Measurements from ENCODE around the gene CSMD2. TPM values are rescaled to one million over a fixed set of nuclear protein-coding genes. Genes with fewer than 3 reads are reported as not detected.

Gene CSMD2
- total RNA-seq, 4 donors from 2014 or later: 0.60 to 2.5 (median 1.2) TPM

DNA sequence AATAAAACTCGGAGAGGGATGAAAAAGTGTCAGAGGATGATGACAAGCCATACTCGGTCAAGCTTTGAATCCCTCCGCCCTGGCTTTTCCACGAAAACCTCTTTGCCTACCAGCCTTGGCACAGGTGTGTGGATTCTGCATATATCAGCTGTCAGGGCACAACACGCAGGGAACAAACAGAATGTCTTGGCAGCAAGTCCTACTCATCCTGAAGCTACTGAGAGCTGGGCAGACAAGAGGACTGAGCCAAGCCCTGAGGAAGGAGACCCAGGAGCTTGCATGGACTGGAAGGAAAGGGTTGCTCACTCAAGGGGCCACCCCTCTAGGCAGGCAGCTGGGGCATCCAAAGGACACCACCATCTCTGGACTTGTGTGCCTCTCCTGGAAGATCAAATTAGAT, 168.7 kb downstream of the CSMD2 start:
- Histone ChIP-seq H3K9me3 (no peaks in the 10 kb centered on the region), H3K27me3 (no peaks in the 10 kb centered on the region), H3K36me3 (no peaks in the 10 kb centered on the region), H3K4me3 (no peak overlapping the region), H3K27ac (no peak overlapping the region), H3K4me1 (no peaks in the 10 kb centered on the region)
- TF ChIP-seq, protein P1, sequence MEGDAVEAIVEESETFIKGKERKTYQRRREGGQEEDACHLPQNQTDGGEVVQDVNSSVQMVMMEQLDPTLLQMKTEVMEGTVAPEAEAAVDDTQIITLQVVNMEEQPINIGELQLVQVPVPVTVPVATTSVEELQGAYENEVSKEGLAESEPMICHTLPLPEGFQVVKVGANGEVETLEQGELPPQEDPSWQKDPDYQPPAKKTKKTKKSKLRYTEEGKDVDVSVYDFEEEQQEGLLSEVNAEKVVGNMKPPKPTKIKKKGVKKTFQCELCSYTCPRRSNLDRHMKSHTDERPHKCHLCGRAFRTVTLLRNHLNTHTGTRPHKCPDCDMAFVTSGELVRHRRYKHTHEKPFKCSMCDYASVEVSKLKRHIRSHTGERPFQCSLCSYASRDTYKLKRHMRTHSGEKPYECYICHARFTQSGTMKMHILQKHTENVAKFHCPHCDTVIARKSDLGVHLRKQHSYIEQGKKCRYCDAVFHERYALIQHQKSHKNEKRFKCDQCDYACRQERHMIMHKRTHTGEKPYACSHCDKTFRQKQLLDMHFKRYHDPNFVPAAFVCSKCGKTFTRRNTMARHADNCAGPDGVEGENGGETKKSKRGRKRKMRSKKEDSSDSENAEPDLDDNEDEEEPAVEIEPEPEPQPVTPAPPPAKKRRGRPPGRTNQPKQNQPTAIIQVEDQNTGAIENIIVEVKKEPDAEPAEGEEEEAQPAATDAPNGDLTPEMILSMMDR (IDR thresholded peaks at IDR 0.05): no peak
- TF ChIP-seq EP300 (IDR thresholded peaks at IDR 0.05): no peak
- no peak for TF ChIP-seq POLR2A (IDR thresholded peaks at IDR 0.05)
- 88 to 95% methylated on average over 5 of the region's 5 CpGs for WGBS, 2 donors
- no peak for DNase-seq (ENCODE audit: low spot score in 2 of 2)

DNA sequence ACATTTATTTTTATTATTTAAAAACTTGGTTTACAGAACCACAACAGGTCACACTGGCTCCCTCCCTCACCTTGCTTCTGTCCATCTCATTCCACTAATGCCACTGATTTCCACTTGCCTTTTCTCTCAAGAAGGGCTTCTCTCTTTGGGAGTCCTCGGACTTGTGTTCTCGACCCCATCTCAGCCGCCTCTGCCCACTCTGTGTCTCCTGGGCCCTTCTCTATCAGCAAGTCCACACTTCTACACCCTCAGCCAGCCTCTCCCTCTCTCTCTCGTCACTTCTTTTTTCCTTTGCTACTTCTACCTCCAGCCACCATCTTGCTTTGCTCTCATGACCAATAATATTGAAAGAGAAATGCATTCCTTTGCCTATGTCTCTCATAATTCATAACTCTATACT, 171.7 kb downstream of the CSMD2 start:
- no peak for TF ChIP-seq EP300 (IDR thresholded peaks at IDR 0.05)
- TF ChIP-seq, protein P1 (IDR thresholded peaks at IDR 0.05): no peak
- TF ChIP-seq POLR2A (IDR thresholded peaks at IDR 0.05): no peak
- no peak overlapping the region for H3K4me3 ChIP-seq
- H3K9me3 ChIP-seq: no peaks in the 10 kb centered on the region
- no peaks in the 10 kb centered on the region for H3K27me3 ChIP-seq
- WGBS, 2 donors: 84 to 86% methylated on average over 4 of the region's 4 CpGs
- DNase-seq (ENCODE audit: low spot score in 2 of 2): no peak
- no peak overlapping the region for H3K27ac ChIP-seq
- H3K4me1 ChIP-seq: no peaks in the 10 kb centered on the region
- H3K36me3 ChIP-seq: no peaks in the 10 kb centered on the region

DNA sequence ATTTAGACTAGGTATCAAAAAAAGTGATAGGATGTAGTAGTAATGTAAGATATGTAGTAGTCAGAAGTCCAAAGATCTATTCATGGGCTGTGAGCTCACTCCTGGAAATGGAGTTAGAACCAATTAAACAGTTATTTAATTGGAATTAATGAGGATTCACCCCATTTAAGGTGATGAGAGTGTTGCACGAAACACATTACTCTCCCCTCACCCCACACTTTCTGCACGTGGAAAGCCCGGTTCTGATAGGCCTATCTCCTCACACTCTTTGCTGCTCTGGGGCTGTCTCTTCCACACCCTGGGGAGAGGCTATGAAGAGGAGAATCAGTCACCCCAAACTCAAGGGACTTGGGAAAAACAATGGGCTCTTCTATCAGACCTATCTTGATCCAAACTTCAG, 174.7 kb downstream of the CSMD2 start:
- 80 to 84% methylated on average over 3 of the region's 3 CpGs for WGBS, 2 donors
- no peaks in the 10 kb centered on the region for H3K27me3 ChIP-seq
- no peak overlapping the region for H3K4me3 ChIP-seq
- DNase-seq (ENCODE audit: low spot score in 2 of 2): no peak
- H3K27ac ChIP-seq: no peak overlapping the region
- TF ChIP-seq, protein P1 (IDR thresholded peaks at IDR 0.05): no peak
- no peaks in the 10 kb centered on the region for H3K9me3 ChIP-seq
- H3K36me3 ChIP-seq: no peaks in the 10 kb centered on the region
- peaks cover 0 to 14% (median 0%) of the 10 kb centered on the region in 4 donors for H3K4me1 ChIP-seq

DNA sequence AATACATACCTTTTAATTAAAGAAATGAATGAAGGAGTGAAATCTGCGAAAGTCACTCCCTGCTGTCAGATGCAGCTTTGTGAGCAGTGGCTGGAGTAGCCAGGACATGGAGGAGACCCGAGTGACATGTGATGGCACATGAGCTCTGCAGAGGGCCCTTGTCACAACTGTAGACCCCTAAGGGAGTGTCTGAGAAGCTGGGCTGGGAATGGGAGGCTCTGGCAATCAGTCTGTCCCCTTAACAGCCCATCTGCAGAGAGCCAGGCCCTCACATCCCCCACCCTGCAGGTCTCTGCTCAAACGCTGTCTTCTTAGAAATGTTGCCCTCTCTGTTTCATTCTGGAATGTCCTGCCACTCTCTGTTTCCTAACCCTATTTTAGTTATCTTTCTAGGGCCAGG, 176.9 kb downstream of the CSMD2 start:
- Histone ChIP-seq H3K27ac (no peak overlapping the region), H3K27me3 (no peaks in the 10 kb centered on the region), H3K9me3 (no peaks in the 10 kb centered on the region), H3K36me3 (no peaks in the 10 kb centered on the region), H3K4me3 (no peak overlapping the region), H3K4me1 (peaks cover 0 to 19% (median 0%) of the 10 kb centered on the region in 4 donors)
- WGBS, 2 donors: 58 to 65% methylated on average over 3 of the region's 3 CpGs
- TF ChIP-seq POLR2A (IDR thresholded peaks at IDR 0.05): no peak
- TF ChIP-seq, protein P1 (IDR thresholded peaks at IDR 0.05): no peak
- no peak for TF ChIP-seq EP300 (IDR thresholded peaks at IDR 0.05)
- DNase-seq (ENCODE audit: low spot score in 2 of 2): no peak

DNA sequence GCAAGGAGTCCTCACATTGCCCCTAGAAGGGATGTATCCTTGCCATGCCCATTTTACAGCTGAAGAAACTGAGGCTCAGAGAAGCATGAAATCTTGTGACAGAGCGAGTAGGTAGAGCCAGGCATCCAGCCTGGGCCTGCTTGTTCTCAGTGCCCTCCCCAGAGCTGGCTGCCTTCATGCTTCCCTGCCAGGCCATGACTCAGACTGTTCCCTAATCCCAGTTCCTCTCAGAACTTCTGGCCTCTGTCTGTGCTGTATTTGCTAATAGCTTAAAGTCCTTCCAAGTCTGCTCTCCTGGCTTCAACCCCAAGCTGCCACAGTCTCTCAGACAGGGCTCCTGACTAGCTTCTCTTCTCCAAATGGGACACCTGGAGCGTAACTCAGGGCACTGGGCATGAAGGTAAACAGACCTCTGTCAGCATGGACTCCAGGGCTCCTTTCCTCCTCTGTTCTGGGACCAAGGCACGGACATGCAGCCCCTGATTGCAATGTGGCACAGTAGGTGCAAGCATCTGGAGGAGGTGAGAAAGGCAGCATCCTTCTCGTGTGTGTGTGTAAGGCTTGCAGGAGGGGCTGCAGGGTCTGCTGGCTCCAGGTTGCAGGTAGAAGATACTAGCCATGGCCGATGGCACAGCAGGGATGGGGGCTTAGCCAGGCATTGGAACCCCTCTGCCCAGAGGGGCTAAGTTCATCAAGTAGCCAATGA, 178.5 kb downstream of the CSMD2 start:
- H3K27ac ChIP-seq: no peak overlapping the region
- H3K4me3 ChIP-seq: no peak overlapping the region
- no peaks in the 10 kb centered on the region for H3K9me3 ChIP-seq
- TF ChIP-seq, protein P1 (IDR thresholded peaks at IDR 0.05): no peak
- TF ChIP-seq EP300 (IDR thresholded peaks at IDR 0.05) (no peak), POLR2A (IDR thresholded peaks at IDR 0.05) (no peak)
- H3K4me1 ChIP-seq: peaks cover 0 to 19% (median 0%) of the 10 kb centered on the region in 4 donors
- H3K27me3 ChIP-seq: no peaks in the 10 kb centered on the region
- H3K36me3 ChIP-seq: no peaks in the 10 kb centered on the region
- WGBS, 2 donors: 70 to 90% methylated on average over 5 of the region's 5 CpGs
- DNase-seq (ENCODE audit: low spot score in 2 of 2): peak in 1 of 2 donors; percentile 34
